ENCODE results near the gene ATP8A2.
"Not testable (repeated sequence)": the region's sequence is repeated elsewhere in the genome, so short reads cannot be mapped to it uniquely, and the experiment has no call there.

ATP8A2 gene

DNA sequence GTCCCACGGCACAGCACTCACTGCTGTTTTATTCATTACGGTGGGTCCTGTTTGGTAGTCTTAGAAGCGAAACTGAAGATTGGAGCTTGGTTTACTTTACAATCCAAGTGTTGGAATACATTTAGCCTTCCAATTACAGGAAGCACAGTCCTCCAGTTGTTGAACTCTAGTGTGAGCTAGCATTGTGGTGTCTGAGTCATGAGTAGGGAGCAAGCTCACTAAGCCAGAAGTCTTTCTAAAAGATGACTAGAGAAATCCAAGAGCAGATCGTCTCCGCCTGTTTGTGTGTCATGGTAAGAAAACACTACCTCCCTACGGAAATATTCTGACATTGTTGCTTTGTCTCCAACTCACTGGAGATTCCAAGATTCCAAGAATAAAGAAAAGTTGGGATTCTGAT, 690.2 kb downstream of the ATP8A2 start:
- Histone ChIP-seq H3K27me3 (no peaks in the 10 kb centered on the region), H3K27ac (no peak overlapping the region), H3K9me3 (no peaks in the 10 kb centered on the region), H3K4me1 (no peaks in the 10 kb centered on the region), H3K4me3 (no peak overlapping the region), H3K36me3 (no peaks in the 10 kb centered on the region)
- DNase-seq: no peak
- intact Hi-C loops (cut with DNase I; ENCODE audit: low total_unique reads): no loop called here
- TF ChIP-seq, protein P1, sequence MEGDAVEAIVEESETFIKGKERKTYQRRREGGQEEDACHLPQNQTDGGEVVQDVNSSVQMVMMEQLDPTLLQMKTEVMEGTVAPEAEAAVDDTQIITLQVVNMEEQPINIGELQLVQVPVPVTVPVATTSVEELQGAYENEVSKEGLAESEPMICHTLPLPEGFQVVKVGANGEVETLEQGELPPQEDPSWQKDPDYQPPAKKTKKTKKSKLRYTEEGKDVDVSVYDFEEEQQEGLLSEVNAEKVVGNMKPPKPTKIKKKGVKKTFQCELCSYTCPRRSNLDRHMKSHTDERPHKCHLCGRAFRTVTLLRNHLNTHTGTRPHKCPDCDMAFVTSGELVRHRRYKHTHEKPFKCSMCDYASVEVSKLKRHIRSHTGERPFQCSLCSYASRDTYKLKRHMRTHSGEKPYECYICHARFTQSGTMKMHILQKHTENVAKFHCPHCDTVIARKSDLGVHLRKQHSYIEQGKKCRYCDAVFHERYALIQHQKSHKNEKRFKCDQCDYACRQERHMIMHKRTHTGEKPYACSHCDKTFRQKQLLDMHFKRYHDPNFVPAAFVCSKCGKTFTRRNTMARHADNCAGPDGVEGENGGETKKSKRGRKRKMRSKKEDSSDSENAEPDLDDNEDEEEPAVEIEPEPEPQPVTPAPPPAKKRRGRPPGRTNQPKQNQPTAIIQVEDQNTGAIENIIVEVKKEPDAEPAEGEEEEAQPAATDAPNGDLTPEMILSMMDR (IDR thresholded peaks at IDR 0.05): no peak

DNA sequence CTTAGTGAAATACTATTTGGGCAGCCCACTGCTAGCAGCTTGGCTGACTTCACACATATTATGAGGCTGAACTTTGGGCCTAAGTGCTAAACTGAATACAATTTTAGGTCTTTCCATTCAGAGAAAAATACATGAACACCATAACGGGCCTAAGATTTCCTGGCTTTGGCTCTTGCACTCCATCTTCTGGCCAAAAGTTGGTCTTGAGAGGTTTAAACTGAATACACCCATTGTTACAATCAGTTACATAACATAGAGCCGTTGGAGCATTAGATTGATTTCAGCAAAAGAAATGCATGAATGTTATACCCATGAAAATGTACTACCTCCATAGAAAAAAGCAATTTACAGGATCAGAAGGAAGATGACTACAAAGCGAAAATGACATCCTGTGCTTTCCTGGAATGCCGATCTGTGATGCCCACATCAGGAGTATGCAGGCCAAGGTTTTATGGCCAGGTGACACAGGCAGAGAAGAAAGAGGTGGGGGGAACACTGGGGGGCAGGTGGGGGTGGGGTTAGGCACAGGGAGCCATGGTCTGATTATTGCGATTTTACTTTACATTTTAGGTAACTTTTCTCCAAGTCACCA, 691.2 kb downstream of the ATP8A2 start:
- no peaks in the 10 kb centered on the region for H3K9me3 ChIP-seq
- no peak overlapping the region for H3K27ac ChIP-seq
- DNase-seq: no peak
- H3K27me3 ChIP-seq: no peaks in the 10 kb centered on the region
- intact Hi-C loops (cut with DNase I; ENCODE audit: low total_unique reads): no loop called here
- H3K36me3 ChIP-seq: no peaks in the 10 kb centered on the region
- H3K4me3 ChIP-seq: no peak overlapping the region
- TF ChIP-seq, protein P1 (IDR thresholded peaks at IDR 0.05): peak; percentile 37 to 49
- H3K4me1 ChIP-seq: no peaks in the 10 kb centered on the region

DNA sequence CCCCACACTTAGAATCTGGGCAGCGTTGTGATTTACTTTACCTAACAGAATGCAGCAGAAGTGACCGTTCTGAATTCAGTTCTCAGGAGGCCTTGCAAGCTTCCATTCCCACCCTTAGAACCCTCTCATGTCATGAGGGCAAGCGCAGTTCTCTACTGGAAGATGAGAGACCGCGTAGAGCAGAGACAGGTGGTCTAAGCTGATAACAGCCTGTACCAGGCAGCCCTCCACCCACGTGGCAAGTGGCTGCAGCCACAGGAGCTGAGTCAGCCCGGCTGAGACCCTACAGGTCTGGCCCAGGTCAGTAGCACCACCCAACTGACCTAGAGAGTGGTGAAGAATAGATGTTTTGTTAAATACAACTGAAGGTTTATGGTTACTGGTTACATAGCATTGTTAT, 694.7 kb downstream of the ATP8A2 start:
- H3K9me3 ChIP-seq; H3K27ac ChIP-seq; DNase-seq; H3K4me3 ChIP-seq; H3K4me1 ChIP-seq; H3K27me3 ChIP-seq; H3K36me3 ChIP-seq; intact Hi-C loops (cut with DNase I; ENCODE audit: low total_unique reads): not testable (repeated sequence)

DNA sequence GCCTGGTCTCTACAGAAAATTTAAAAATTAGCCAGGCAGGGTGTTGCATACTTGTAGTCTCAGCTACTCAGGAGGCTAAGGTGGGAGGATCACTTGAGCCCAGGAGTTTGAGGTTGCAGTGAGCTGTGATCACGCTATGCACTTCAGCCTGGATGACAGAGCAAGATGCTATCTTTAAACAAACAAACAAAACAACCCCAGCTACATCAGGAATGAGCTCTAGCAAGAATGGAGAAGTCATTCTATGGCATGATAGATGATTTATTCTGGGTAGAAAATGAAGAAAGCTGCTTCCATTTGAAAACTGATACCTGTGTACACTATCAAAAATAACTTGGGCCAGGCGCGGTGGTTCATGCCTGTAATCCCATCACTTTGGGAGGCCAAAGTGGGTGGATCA, 695.8 kb downstream of the ATP8A2 start:
- H3K36me3 ChIP-seq: no peaks in the 10 kb centered on the region
- H3K4me3 ChIP-seq: no peak overlapping the region
- no peaks in the 10 kb centered on the region for H3K4me1 ChIP-seq
- DNase-seq: no peak
- no peaks in the 10 kb centered on the region for H3K9me3 ChIP-seq
- intact Hi-C loops (cut with DNase I; ENCODE audit: low total_unique reads): no loop called here
- H3K27ac ChIP-seq: no peak overlapping the region
- TF ChIP-seq, protein P1 (IDR thresholded peaks at IDR 0.05): no peak
- peaks cover 0 to 3% of the 10 kb centered on the region in 2 donors for H3K27me3 ChIP-seq

DNA sequence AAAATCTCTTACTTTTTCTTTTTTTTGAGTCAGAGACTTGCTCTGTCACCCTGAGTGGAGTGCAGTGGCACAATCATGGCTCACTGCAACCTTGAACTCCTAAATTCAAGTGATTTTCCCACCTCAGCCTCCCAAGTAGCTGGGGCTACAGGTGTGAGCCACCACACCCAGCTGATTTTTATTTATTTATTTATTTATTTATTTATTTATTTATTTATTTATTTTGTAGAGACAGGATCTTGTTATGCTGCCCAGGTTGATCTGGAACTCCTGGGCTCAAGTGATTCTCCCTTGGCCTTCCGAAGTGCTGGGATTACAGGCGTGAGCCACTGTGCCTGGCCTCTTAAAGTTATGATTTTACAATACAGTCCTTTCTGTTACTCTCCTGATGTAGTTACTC, 696.6 kb downstream of the ATP8A2 start:
- DNase-seq; H3K4me1 ChIP-seq; intact Hi-C loops (cut with DNase I; ENCODE audit: low total_unique reads); H3K9me3 ChIP-seq; H3K27ac ChIP-seq; H3K36me3 ChIP-seq; H3K27me3 ChIP-seq; H3K4me3 ChIP-seq: not testable (repeated sequence)

DNA sequence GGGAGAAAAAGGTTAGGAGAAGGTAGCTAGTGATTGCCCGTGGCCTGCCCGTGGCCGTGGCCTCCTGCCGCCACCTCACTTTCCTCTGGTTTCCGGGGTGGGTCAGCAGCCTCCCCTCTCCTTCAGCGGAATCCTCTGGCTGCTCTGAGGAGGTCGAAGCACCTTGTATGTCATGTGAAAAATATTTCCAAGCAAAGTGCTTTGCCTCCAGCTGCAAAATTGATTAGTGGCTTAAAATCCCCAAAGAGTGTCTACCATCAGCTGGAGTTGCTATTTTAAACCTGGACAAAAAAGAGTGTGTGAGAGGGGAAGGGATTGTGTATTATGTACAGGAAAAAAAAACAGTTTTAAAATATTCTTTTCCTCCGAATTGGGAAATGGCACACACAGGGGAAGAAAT, 697.9 kb downstream of the ATP8A2 start:
- intact Hi-C loops (cut with DNase I; ENCODE audit: low total_unique reads); H3K4me3 ChIP-seq: not testable (repeated sequence)

DNA sequence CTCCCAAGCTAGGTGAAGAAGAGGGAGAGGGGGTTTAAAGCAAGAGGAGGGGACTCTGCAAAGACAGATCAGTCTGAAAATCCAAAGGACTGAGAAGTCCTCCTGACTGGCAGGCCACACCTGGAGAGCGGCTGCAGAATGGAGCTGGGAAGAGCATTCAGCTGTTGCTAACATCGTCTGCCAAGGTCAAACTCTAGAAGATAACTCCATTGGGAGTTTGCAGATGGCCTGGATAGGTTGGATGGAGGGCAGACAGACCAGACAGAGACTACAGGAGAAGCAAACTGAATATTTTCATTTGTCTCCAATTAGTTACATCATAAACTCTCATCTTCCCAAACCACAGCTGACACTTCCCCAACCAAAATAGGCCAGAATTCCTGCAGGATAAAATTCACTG, 699.9 kb downstream of the ATP8A2 start:
- Histone ChIP-seq H3K4me1 (no peaks in the 10 kb centered on the region), H3K27ac (no peak overlapping the region), H3K27me3 (peaks cover 0 to 8% of the 10 kb centered on the region in 2 donors), H3K9me3 (no peaks in the 10 kb centered on the region), H3K4me3 (no peak overlapping the region), H3K36me3 (no peaks in the 10 kb centered on the region)
- no peak for DNase-seq
- TF ChIP-seq, protein P1 (IDR thresholded peaks at IDR 0.05): no peak
- intact Hi-C loops (cut with DNase I; ENCODE audit: low total_unique reads): no loop called here

More for the DNA sequence above, 697.9 kb downstream of the ATP8A2 start:
- H3K36me3 ChIP-seq, DNase-seq, H3K9me3 ChIP-seq, H3K4me1 ChIP-seq, H3K27ac ChIP-seq, H3K27me3 ChIP-seq: not testable (repeated sequence)

Measured in tibial artery (tissue), 4 donors.